ENCODE results near the gene UBE2D2.
"Not testable (repeated sequence)": the region's sequence is repeated elsewhere in the genome, so short reads cannot be mapped to it uniquely, and the experiment has no call there.

Gene UBE2D2

DNA sequence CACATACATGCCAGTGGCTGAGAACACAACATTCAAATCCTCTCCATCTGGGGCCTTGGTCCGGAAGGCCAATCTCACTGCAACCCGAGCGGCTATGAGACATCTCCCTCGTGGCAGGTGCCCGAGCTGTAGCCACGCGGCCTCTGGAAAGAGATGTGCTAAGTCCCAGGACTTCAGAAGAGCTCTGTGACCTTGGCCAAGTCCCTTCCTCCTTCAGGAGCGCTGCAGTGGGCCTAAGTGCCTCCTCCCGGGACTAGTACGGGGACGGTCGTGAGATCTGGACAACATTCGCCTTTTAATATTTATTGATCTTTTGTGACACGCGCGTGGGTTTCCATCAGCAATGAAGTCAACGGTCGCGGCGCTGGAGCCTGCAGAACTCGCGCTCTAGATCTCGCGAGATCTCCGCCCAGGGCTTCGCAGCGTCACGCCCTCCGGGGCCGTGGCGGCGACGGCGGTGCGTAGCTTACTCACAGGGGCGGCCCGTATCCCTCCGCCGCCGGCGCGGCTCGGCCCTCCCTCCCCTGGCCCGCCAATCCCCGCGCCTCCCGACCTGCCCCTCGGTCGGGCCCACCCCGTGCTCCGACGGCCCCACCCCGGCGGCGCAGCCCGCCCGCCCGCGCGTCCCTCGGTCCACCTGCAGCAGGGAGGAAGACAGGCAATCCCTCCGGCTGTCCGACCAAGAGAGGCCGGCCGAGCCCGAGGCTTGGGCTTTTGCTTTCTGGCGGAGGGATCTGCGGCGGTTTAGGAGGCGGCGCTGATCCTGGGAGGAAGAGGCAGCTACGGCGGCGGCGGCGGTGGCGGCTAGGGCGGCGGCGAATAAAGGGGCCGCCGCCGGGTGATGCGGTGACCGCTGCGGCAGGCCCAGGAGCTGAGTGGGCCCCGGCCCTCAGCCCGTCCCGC is at the start of gene UBE2D2:
UBE2D2 (plus strand) TSS at position 588 of the 903 bp plus-strand sequence. CDS start 453 bp downstream, outside the sequence.
- Histone ChIP-seq H3K9me3 (ENCODE audit: control insufficient read depth, insufficient read depth, low read length) (no peaks in the 10 kb centered on the region), H3K36me3 (ENCODE audit: insufficient read depth, low read length) (peaks cover 3% of the 10 kb centered on the region; the same call in 1 of the 2 replicates), H3K4me1 (ENCODE audit: insufficient read depth, low read length) (no peaks in the 10 kb centered on the region; the same call in 1 of the 2 replicates), H3K9ac (ENCODE audit: low read depth, low read length) (peak within 1 kb of the TSS; percentile 66)

GRCh38 chr5:139512786-139513390 is 48.3 kb upstream of the UBE2D2 start:
- no peaks in the 10 kb centered on the region for H3K9me3 ChIP-seq (ENCODE audit: control insufficient read depth, insufficient read depth, low read length)
- no peaks in the 10 kb centered on the region for H3K4me1 ChIP-seq (ENCODE audit: insufficient read depth, low read length)
- H3K9ac ChIP-seq (ENCODE audit: low read depth, low read length) = no peak overlapping the region
- H3K36me3 ChIP-seq (ENCODE audit: insufficient read depth, low read length) = no peaks in the 10 kb centered on the region

- H3K4me1 ChIP-seq (ENCODE audit: insufficient read depth, low read length); H3K9ac ChIP-seq (ENCODE audit: low read depth, low read length); H3K9me3 ChIP-seq (ENCODE audit: control insufficient read depth, insufficient read depth, low read length); H3K36me3 ChIP-seq (ENCODE audit: insufficient read depth, low read length): not testable (repeated sequence)
Observed at GRCh38 chr5:139513434-139513833, 47.7 kb upstream of the UBE2D2 start.

GRCh38 chr5:139513852-139514485 is 47.2 kb upstream of the UBE2D2 start:
- Histone ChIP-seq H3K4me1 (ENCODE audit: insufficient read depth, low read length) (peaks cover 7% of the 10 kb centered on the region), H3K36me3 (ENCODE audit: insufficient read depth, low read length) (no peaks in the 10 kb centered on the region), H3K9ac (ENCODE audit: low read depth, low read length) (no peak overlapping the region), H3K9me3 (ENCODE audit: control insufficient read depth, insufficient read depth, low read length) (no peaks in the 10 kb centered on the region)

DNA sequence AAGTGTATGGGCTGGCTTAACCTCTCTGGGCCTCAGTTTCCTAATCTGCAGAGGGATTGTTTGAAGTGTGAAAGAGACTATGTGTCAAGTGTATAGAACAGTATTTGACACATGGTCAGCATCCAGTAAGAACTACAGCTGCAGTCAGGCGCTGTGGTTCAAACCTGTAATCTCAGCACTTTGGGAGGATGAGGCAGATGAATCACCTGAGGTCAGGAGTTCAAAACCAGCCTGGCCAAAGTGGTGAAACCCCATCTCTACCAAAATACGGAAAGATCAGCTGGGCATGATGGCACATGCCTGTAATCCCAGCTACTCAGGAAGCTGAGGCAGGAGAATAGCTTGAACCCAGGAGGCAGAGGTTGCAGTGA is 46.7 kb upstream of the UBE2D2 start:
- Histone ChIP-seq H3K9me3 (ENCODE audit: control insufficient read depth, insufficient read depth, low read length) (no peaks in the 10 kb centered on the region), H3K4me1 (ENCODE audit: insufficient read depth, low read length) (peaks cover 7% of the 10 kb centered on the region), H3K9ac (ENCODE audit: low read depth, low read length) (no peak overlapping the region), H3K36me3 (ENCODE audit: insufficient read depth, low read length) (no peaks in the 10 kb centered on the region)

DNA sequence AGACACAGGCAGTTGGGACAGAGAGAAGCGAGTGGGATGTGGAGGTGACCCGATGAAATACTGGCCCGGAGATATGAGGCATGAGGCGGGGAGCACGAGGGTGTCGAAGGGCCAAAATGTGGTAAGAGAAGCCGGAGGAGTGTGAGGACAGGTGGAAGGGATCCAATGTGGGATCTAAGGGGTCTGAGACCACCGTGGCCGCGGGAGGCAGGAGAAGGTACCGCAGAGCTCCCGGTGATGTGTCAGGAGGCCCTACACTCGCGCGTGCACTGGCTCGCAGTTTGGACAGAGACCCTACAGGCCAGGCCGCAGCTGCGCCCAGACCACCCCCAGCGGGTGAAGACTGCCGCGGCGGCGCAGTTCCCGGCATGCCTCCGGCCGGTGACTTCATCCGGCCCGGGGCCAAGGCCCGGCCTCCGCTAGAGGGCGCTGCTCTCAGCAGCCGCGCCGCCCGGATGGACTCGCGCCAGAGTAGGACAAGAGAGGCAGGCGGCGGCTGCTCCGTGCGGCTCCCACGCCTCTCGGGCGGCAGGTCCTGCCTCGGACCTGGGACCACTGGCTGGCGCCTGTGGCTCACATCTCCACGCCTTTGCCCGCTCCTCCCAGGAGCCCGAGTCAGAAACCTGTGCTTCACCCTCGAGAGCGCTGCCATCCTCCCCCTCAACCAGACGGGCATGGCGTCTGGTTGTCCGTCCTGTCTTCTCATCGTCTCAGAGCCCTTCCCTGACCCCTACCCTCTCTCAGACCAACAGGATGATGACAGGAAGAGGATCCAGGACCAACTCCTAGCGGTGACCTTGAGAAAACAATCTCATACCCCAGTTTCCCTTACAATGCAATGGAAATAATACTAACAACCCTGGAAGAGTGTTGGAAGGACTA is 43.2 kb upstream of the UBE2D2 start:
- Histone ChIP-seq H3K9me3 (ENCODE audit: control insufficient read depth, insufficient read depth, low read length) (no peaks in the 10 kb centered on the region), H3K36me3 (ENCODE audit: insufficient read depth, low read length) (no peaks in the 10 kb centered on the region), H3K4me1 (ENCODE audit: insufficient read depth, low read length) (peaks cover 7% of the 10 kb centered on the region), H3K9ac (ENCODE audit: low read depth, low read length) (peak overlapping the region; percentile 44)

DNA sequence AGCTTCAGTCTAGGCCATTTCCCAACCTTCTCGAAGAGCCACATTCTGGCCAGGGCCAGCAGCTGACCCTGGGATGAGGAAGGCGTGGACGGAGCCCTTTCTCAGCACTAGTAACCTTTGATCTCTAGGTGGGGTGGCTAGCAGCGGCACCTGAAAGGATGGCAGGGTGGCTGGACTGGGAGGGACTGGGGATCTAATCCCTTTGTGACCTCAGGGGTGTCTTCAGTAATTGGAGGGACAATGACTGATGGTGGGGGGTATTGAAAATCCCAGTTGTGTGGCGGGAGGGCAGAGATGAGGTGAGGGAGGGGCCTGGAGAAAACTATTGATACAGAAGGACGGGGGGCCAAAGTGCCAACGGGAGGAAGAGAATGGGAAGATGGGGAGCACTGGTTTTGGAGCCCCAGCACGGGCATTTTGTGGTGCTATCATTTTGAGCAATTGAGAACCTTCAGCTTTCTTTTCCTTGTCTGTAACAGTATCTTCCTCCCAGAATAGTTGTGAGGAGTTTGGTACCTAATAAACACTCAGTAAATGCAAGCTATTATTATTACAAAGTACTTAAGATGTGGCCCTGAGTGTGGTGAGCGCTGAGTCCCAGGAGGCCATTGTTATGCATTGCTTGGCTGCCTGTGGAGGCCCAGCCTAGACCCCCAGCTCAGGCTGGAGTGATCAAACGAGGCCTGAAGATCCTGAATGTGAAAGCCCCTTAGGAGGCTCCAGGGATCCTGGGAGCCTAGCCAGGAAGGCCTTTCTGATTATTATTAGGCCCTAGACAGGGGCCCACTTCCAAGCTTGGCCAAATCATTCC is 37.3 kb upstream of the UBE2D2 start:
- no peaks in the 10 kb centered on the region for H3K36me3 ChIP-seq (ENCODE audit: insufficient read depth, low read length)
- H3K9ac ChIP-seq (ENCODE audit: low read depth, low read length) = no peak overlapping the region
- H3K4me1 ChIP-seq (ENCODE audit: insufficient read depth, low read length) = peaks cover 24% of the 10 kb centered on the region
- no peaks in the 10 kb centered on the region for H3K9me3 ChIP-seq (ENCODE audit: control insufficient read depth, insufficient read depth, low read length)

GRCh38 chr5:139524446-139524845 is 36.7 kb upstream of the UBE2D2 start:
- Histone ChIP-seq H3K36me3 (ENCODE audit: insufficient read depth, low read length) (no peaks in the 10 kb centered on the region), H3K9me3 (ENCODE audit: control insufficient read depth, insufficient read depth, low read length) (no peaks in the 10 kb centered on the region), H3K9ac (ENCODE audit: low read depth, low read length) (no peak overlapping the region), H3K4me1 (ENCODE audit: insufficient read depth, low read length) (peaks cover 23% of the 10 kb centered on the region)

GRCh38 chr5:139524940-139525585 is 36.1 kb upstream of the UBE2D2 start:
- H3K9me3 ChIP-seq (ENCODE audit: control insufficient read depth, insufficient read depth, low read length) = no peaks in the 10 kb centered on the region
- no peak overlapping the region for H3K9ac ChIP-seq (ENCODE audit: low read depth, low read length)
- H3K4me1 ChIP-seq (ENCODE audit: insufficient read depth, low read length) = peaks cover 23% of the 10 kb centered on the region
- H3K36me3 ChIP-seq (ENCODE audit: insufficient read depth, low read length) = no peaks in the 10 kb centered on the region

- not testable (repeated sequence) for H3K36me3 ChIP-seq (ENCODE audit: insufficient read depth, low read length); H3K9me3 ChIP-seq (ENCODE audit: control insufficient read depth, insufficient read depth, low read length); H3K9ac ChIP-seq (ENCODE audit: low read depth, low read length)
- peaks cover 23% of the 10 kb centered on the region for H3K4me1 ChIP-seq (ENCODE audit: insufficient read depth, low read length)
Observed at GRCh38 chr5:139525586-139526308, 35.4 kb upstream of the UBE2D2 start.

GRCh38 chr5:139526309-139527089 is 34.6 kb upstream of the UBE2D2 start:
- H3K9ac ChIP-seq (ENCODE audit: low read depth, low read length); H3K9me3 ChIP-seq (ENCODE audit: control insufficient read depth, insufficient read depth, low read length); H3K36me3 ChIP-seq (ENCODE audit: insufficient read depth, low read length): not testable (repeated sequence)
- peaks cover 23% of the 10 kb centered on the region for H3K4me1 ChIP-seq (ENCODE audit: insufficient read depth, low read length)

- peaks cover 23% of the 10 kb centered on the region for H3K4me1 ChIP-seq (ENCODE audit: insufficient read depth, low read length)
- not testable (repeated sequence) for H3K9me3 ChIP-seq (ENCODE audit: control insufficient read depth, insufficient read depth, low read length); H3K9ac ChIP-seq (ENCODE audit: low read depth, low read length); H3K36me3 ChIP-seq (ENCODE audit: insufficient read depth, low read length)
Observed at GRCh38 chr5:139527090-139527470, 34.1 kb upstream of the UBE2D2 start.

Measured in ES-I3 (cell line).